Hepatocyte (in vitro differentiated cells): ENCODE measurements around the gene NCF2.

Experiments
- CTCF ChIP-seq: fragments of 200-600 bp; sonication (generic); IDR thresholded peaks from 2 replicates; pipeline ENCODE4 v1.5.1; 2016; ENCODE audit warnings: antibody characterized with exemption, mild to moderate bottlenecking; ENCODE audit not compliant: poor library complexity
- EZH2 ChIP-seq: fragments of 200-600 bp; sonication (generic); IDR thresholded peaks from 2 replicates; pipeline ENCODE4 v1.6.1; 2016; ENCODE audit warnings: antibody characterized with exemption, mild to moderate bottlenecking, borderline replicate concordance
- EZH2phosphoT487 ChIP-seq: fragments of 200-600 bp; sonication (generic); IDR thresholded peaks from one replicate; pipeline ENCODE4 v1.6.1; 2018; ENCODE audit warnings: antibody characterized with exemption, mild to moderate bottlenecking, low read depth, moderate library complexity; ENCODE audit not compliant: unreplicated experiment, severe bottlenecking

GRCh38 chr1:183517401-183517800, 72.9 kb downstream of the NCF2 start:
- no peak for TF ChIP-seq CTCF
- TF ChIP-seq EZH2 = no peak
- TF ChIP-seq EZH2phosphoT487 = no peak
